ENCODE results near the gene TOMM20. TPM values are rescaled to one million over a fixed set of nuclear protein-coding genes. Genes with fewer than 3 reads are reported as not detected.

The TOMM20 gene
- total and polyA plus RNA-seq, 9 of the 15 experiments (the other 6 are each of a cell fraction or from before 2014, with no cell fraction given) = 70.6 to 334 (median 159) TPM

- H3K9me1 ChIP-seq (ENCODE audit: control insufficient read depth, insufficient read depth, low read length) = no peaks in the 10 kb centered on the region
- intact Hi-C loops (cut with micrococcal nuclease) = no loop called here
- no peaks in the 10 kb centered on the region for H3K9me3 ChIP-seq (replicated peaks; ENCODE audit: control insufficient read depth, insufficient read depth, low read depth, low read length)
- no TSS peak for BruUV-seq (replicated peaks)
- no peaks in the 10 kb centered on the region; the same call in 1 of the 2 replicates for H4K20me1 ChIP-seq (replicated peaks; ENCODE audit: control insufficient read depth, insufficient read depth, low read length)
- ChIA-PET POLR2A (interaction anchor here (0.6 to 5.2 kb wide), 6 partner anchors 16 to 1247 kb away, joined by 3 to 51 read pairs (median 4); partner anchors contain the start of genes RBM34 and TOMM20), CTCF (ENCODE audit: low intra/inter-chr PET ratio) (interaction anchor here (0.6 kb wide), 1 partner anchor 20 kb away, joined by 4 read pairs; no protein-coding TSS in a partner anchor)
- H3K79me2 ChIP-seq (ENCODE audit: control insufficient read depth, insufficient read depth, low read length) = peaks cover 4% of the 10 kb centered on the region; the same call in 1 of the 3 replicates
- FAIRE-seq (no peak), DNase-seq (ENCODE audit: extremely low read depth in 1 of 4, low spot score in 3 of 4) (no peak), ATAC-seq (no peak)
- peaks cover 5 to 14% of the 10 kb centered on the region in 2 experiments; a peak in 4 of 5 replicates for H3K4me1 ChIP-seq (replicated peaks in 1 of 2; ENCODE audit: control insufficient read depth in 2 of 2, insufficient read depth in 2 of 2, low read length in 2 of 2)
- no peak overlapping the region for H3K9ac ChIP-seq (ENCODE audit: insufficient read depth in 1 of 2, low read depth in 2 of 2, low read length in 2 of 2)
- peaks cover 47% of the 10 kb centered on the region for H3K36me3 ChIP-seq (ENCODE audit: control insufficient read depth, insufficient read depth, low read length)
- no peak overlapping the region for H3K4me3 ChIP-seq
- 89% methylated on average over 4 of the region's 4 CpGs for WGBS (ENCODE audit: insufficient coverage, low coverage, missing lambda C conversion rate)
- H3K4me2 ChIP-seq (ENCODE audit: insufficient read depth, low read length) = no peak overlapping the region
- TF ChIP-seq ZFP36 (IDR thresholded peaks at IDR 0.05; ENCODE audit: low read depth, low read length, partially characterized antibody) (no peak), NFIC (IDR thresholded peaks at IDR 0.05) (peak; percentile 60)
- in situ Hi-C loops (cut with MboI) = no loop called here
- H3K27ac ChIP-seq (ENCODE audit: extremely low read depth, low read depth, low read length) = no peak overlapping the region; the same call in 2 of the 3 replicates
- H3K27me3 ChIP-seq (ENCODE audit: control insufficient read depth in 2 of 2, insufficient read depth in 2 of 2, low read length in 2 of 2) = no peaks in the 10 kb centered on the region
- no peak overlapping the region for H2AFZ ChIP-seq (ENCODE audit: low read depth, low read length)
These were observed 22.2 kb downstream of the TOMM20 start for GRCh38 chr1:235106457-235106856.
